HepG2 (cell line): ENCODE measurements around the gene HEY2. TPM values are rescaled to one million over a fixed set of nuclear protein-coding genes. Genes with fewer than 3 reads are reported as not detected.
A peak's percentile ranks its signal among the peaks of the same experiment; 100 is the strongest.

Experiments
- ATF4 ChIP-seq, 2 experiments: fragments of 450-650 bp in 1 of 2; sonication (generic) in 1 of 2; formaldehyde crosslinking; IDR thresholded peaks; 2 replicates each; pipeline versions ENCODE4 v1.5.0 to v1.8.0; 2020 to 2022; ENCODE audit warnings: mild to moderate bottlenecking in 1 of 2, missing genetic modification reagents in 1 of 2
- KDM4B ChIP-seq: sonication (generic); formaldehyde crosslinking; IDR thresholded peaks from 2 replicates; pipeline ENCODE4 v1.4.0; 2020; ENCODE audit warnings: missing genetic modification reagents
- KDM6A ChIP-seq: IDR thresholded peaks from 2 replicates; pipeline ENCODE4 v1.6.1; 2016; ENCODE audit warnings: low read depth
- NONO ChIP-seq, 2 experiments: fragments of 450-650 bp in 1 of 2; sonication (generic) in 1 of 2; formaldehyde crosslinking in 1 of 2; IDR thresholded peaks in 1 of 2; conservative IDR thresholded peaks in 1 of 2; 2 replicates each; pipeline versions ENCODE4 v1.6.1 to v1.8.0; 2017 to 2022; ENCODE audit warnings: mild to moderate bottlenecking in 1 of 2, missing genetic modification reagents in 1 of 2, moderate library complexity in 1 of 2
- PRDM4 ChIP-seq: sonication (generic); formaldehyde crosslinking; IDR thresholded peaks from 2 replicates; pipeline ENCODE4 v1.9.0; 2021; ENCODE audit warnings: missing genetic modification reagents, borderline replicate concordance
- SNAI1 ChIP-seq: sonication (generic); formaldehyde crosslinking; IDR thresholded peaks from 2 replicates; pipeline ENCODE4 v1.5.0; 2020; ENCODE audit warnings: mild to moderate bottlenecking, missing genetic modification reagents, borderline replicate concordance
- THAP9 ChIP-seq: sonication (generic); formaldehyde crosslinking; IDR thresholded peaks from 2 replicates; pipeline ENCODE4; 2020; ENCODE audit warnings: missing genetic modification reagents, mild to moderate bottlenecking, borderline replicate concordance
- U2AF2 ChIP-seq: fragments of 200-400 bp; formaldehyde crosslinking; IDR thresholded peaks from 2 replicates; pipeline ENCODE4 v1.6.1; 2017; ENCODE audit warnings: low read depth, mild to moderate bottlenecking, low read length
- polyA plus RNA-seq, 8 experiments: library from polyadenylated mRNA; depleted of rRNA in 3 of 8; stranded (reverse) in 7 of 8; unstranded in 1 of 8; fragments of >200 nt; fragmentation: Illumina TruSeq in 4 of 8; extraction: Trizol in 4 of 8; gene quantifications; 2 replicates each; pipeline versions ENCODE4 v1.2.1 to v1.2.3, GENCODE V29; 2011 to 2016; ENCODE audit warnings: low read depth in 4 of 8, missing spikeins in 1 of 8, mixed read lengths in 1 of 8; ENCODE audit not compliant: insufficient read depth in 1 of 8
- total RNA-seq, 5 experiments: library from RNA; depleted of rRNA; stranded (reverse); fragments of >200 nt; fragmentation: Illumina TruSeq; extraction: Trizol; gene quantifications; 2 replicates each; pipeline ENCODE4 v1.2.3, GENCODE V29; 2016; ENCODE audit warnings: low read depth in 1 of 5
- TF ChIP-seq, protein P1 (sequence below): sonication (generic); formaldehyde crosslinking; IDR thresholded peaks from 2 replicates; pipeline ENCODE4 v1.8.0; 2022; ENCODE audit warnings: mild to moderate bottlenecking, missing genetic modification reagents
- TF ChIP-seq, protein P2 (sequence below): sonication (generic); formaldehyde crosslinking; IDR thresholded peaks from 2 replicates; pipeline ENCODE4 v1.5.0; 2020; ENCODE audit warnings: missing genetic modification reagents
- TF ChIP-seq, protein P3 (sequence below), 2 experiments: sonication (generic) in 1 of 2; formaldehyde crosslinking in 1 of 2; IDR thresholded peaks; 2 replicates each; pipeline versions ENCODE4 v1.5.1 to v1.6.1; 2011 to 2020; ENCODE audit warnings: borderline replicate concordance in 1 of 2, low read depth in 1 of 2, low read length in 1 of 2, mild to moderate bottlenecking in 1 of 2, missing genetic modification reagents in 1 of 2, moderate library complexity in 1 of 2

The HEY2 gene
- total and polyA plus RNA-seq, 2 of the 13 experiments (the other 11 are each of a cell fraction or from before 2014, with no cell fraction given) = 0.04 TPM

- TF ChIP-seq, protein P1, sequence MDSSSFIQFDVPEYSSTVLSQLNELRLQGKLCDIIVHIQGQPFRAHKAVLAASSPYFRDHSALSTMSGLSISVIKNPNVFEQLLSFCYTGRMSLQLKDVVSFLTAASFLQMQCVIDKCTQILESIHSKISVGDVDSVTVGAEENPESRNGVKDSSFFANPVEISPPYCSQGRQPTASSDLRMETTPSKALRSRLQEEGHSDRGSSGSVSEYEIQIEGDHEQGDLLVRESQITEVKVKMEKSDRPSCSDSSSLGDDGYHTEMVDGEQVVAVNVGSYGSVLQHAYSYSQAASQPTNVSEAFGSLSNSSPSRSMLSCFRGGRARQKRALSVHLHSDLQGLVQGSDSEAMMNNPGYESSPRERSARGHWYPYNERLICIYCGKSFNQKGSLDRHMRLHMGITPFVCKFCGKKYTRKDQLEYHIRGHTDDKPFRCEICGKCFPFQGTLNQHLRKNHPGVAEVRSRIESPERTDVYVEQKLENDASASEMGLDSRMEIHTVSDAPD (CRISPR knock-in tag) = peak; percentile 56; the same call in 1 of the 2 replicates
- TF ChIP-seq, protein P2, sequence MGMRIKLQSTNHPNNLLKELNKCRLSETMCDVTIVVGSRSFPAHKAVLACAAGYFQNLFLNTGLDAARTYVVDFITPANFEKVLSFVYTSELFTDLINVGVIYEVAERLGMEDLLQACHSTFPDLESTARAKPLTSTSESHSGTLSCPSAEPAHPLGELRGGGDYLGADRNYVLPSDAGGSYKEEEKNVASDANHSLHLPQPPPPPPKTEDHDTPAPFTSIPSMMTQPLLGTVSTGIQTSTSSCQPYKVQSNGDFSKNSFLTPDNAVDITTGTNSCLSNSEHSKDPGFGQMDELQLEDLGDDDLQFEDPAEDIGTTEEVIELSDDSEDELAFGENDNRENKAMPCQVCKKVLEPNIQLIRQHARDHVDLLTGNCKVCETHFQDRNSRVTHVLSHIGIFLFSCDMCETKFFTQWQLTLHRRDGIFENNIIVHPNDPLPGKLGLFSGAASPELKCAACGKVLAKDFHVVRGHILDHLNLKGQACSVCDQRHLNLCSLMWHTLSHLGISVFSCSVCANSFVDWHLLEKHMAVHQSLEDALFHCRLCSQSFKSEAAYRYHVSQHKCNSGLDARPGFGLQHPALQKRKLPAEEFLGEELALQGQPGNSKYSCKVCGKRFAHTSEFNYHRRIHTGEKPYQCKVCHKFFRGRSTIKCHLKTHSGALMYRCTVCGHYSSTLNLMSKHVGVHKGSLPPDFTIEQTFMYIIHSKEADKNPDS (CRISPR knock-in tag) = no peak
- TF ChIP-seq PRDM4 (CRISPR knock-in tag) (peak; percentile 52; the same call in 1 of the 2 replicates), KDM6A (CRISPR knock-in tag) (no peak), THAP9 (peak; percentile 52; the same call in 1 of the 2 replicates), ATF4 (CRISPR knock-in tag; IDR thresholded peaks at IDR 0.05) (0 out of 4 replicates have a peak, but pooled peaks of 1 of the 2 experiments have one; percentile 0), SNAI1 (CRISPR knock-in tag) (no peak), NONO (IDR thresholded peaks at IDR 0.05) (no peak), NONO (CRISPR knock-in tag; conservative IDR thresholded peaks at IDR 0.05) (peak; percentile 28; the same call in 1 of the 2 replicates), KDM4B (CRISPR knock-in tag) (no peak; the same call in 1 of the 2 replicates), U2AF2 (no peak)
- TF ChIP-seq, protein P3, sequence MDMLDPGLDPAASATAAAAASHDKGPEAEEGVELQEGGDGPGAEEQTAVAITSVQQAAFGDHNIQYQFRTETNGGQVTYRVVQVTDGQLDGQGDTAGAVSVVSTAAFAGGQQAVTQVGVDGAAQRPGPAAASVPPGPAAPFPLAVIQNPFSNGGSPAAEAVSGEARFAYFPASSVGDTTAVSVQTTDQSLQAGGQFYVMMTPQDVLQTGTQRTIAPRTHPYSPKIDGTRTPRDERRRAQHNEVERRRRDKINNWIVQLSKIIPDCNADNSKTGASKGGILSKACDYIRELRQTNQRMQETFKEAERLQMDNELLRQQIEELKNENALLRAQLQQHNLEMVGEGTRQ (IDR thresholded peaks at IDR 0.05; ENCODE audit: low read depth, low read length) = no peak
- TF ChIP-seq, protein P3 (CRISPR knock-in tag; IDR thresholded peaks at IDR 0.05; ENCODE audit: borderline replicate concordance) = no peak
Measured at GRCh38 chr6:125791151-125791819, 41.9 kb downstream of the HEY2 start (continued).
